ENCODE results near the gene DCXR.

GRCh38 chr17:82063424-82064415 is 26.2 kb upstream of the DCXR start:
- TF ChIP-seq CTCF (IDR thresholded peaks at IDR 0.05; ENCODE audit: low read length) (no peak), EZH2 (IDR thresholded peaks at IDR 0.05; ENCODE audit: borderline replicate concordance, low read length) (no peak)

All from OCI-LY1 (cell line).